Measurements from ENCODE around the gene DISP2. TPM values are rescaled to one million over a fixed set of nuclear protein-coding genes. Genes with fewer than 3 reads are reported as not detected.

Gene DISP2
- total RNA-seq, 1 donor from 2014 or later = 3.2 TPM

DNA sequence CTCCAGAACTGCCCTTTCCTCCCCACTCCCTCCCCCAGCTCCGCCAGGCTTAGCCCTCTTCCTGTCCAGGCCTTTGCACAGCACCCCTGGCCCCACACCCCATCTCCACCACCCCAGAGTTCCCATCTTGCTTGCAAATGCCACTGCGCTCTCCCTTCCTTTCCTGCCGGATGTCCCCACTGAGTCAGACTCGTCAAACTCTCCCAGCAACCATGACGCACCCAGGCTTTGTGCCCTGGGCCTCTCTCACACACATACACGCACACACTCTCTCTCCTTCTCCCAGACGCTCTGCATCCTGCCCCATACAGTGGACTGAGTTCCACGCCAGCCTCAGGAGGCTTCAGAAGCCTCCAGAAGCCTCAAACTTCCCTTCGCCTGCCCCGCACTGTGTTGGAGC is 14.5 kb upstream of the DISP2 start:
- TF ChIP-seq, protein P1, sequence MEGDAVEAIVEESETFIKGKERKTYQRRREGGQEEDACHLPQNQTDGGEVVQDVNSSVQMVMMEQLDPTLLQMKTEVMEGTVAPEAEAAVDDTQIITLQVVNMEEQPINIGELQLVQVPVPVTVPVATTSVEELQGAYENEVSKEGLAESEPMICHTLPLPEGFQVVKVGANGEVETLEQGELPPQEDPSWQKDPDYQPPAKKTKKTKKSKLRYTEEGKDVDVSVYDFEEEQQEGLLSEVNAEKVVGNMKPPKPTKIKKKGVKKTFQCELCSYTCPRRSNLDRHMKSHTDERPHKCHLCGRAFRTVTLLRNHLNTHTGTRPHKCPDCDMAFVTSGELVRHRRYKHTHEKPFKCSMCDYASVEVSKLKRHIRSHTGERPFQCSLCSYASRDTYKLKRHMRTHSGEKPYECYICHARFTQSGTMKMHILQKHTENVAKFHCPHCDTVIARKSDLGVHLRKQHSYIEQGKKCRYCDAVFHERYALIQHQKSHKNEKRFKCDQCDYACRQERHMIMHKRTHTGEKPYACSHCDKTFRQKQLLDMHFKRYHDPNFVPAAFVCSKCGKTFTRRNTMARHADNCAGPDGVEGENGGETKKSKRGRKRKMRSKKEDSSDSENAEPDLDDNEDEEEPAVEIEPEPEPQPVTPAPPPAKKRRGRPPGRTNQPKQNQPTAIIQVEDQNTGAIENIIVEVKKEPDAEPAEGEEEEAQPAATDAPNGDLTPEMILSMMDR (IDR thresholded peaks at IDR 0.05; ENCODE audit: insufficient read depth, low read length, poor library complexity, severe bottlenecking) = no peak
- no peak for DNase-seq (ENCODE audit: low read depth)
- Histone ChIP-seq H3K27me3 (ENCODE audit: control insufficient read depth, insufficient read depth, low read length) (no peaks in the 10 kb centered on the region), H3K4me3 (ENCODE audit: low read depth, low read length) (no peak overlapping the region), H3K36me3 (ENCODE audit: control insufficient read depth, insufficient read depth, low read length) (no peaks in the 10 kb centered on the region)

DNA sequence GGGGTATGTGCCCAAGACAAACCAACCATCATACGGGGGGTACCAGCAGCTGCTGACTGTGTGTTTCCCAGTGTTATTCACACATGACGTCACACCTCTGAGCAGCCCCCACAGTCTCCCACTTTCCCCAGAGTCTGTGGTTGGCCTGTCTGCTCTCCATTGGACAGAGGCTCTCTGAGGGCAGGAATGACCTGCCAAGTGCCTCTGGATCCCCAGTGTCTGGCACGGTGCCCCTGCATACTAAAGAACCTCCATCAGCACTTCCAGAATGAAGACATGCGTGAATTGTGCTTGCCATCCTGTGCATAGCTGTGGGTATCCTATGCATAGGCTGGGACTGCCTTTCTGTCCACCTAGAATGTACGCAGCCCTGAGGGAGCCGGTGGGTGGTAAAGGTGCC is 13.8 kb upstream of the DISP2 start:
- H3K4me3 ChIP-seq (ENCODE audit: low read depth, low read length) = no peak overlapping the region

DNA sequence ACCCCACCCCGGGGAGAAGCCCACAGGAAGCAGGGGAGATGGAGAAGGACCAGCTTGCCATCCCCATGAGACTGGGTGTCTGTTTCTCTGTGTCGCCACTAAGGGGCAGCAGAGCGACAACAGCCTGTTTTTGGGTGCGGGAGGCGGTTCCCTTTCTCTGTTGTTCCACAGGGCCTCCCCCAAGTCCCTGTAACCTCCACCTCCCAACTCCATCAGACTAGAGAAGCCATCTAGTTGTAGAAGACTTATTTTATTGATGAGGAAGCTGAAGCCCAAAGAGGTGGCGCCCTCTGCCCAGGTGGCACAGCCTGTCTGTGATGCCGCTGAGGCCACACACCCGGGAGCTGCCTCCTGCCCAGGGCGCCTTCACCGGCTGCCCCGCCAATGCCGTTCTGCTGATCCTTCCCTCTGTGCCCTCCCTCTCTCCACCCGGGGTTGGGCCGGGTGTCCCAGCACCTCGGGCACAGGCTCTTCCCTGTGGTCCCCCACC is 13.3 kb upstream of the DISP2 start:
- TF ChIP-seq, protein P1 (IDR thresholded peaks at IDR 0.05; ENCODE audit: insufficient read depth, low read length, poor library complexity, severe bottlenecking) = peak; percentile 78
- DNase-seq (ENCODE audit: low read depth) = no peak

More for the DNA sequence above, 13.8 kb upstream of the DISP2 start:
- Histone ChIP-seq H3K27me3 (ENCODE audit: control insufficient read depth, insufficient read depth, low read length) (no peaks in the 10 kb centered on the region), H3K36me3 (ENCODE audit: control insufficient read depth, insufficient read depth, low read length) (no peaks in the 10 kb centered on the region)
- TF ChIP-seq, protein P1 (IDR thresholded peaks at IDR 0.05; ENCODE audit: insufficient read depth, low read length, poor library complexity, severe bottlenecking) = no peak
- no peak for DNase-seq (ENCODE audit: low read depth)

DNA sequence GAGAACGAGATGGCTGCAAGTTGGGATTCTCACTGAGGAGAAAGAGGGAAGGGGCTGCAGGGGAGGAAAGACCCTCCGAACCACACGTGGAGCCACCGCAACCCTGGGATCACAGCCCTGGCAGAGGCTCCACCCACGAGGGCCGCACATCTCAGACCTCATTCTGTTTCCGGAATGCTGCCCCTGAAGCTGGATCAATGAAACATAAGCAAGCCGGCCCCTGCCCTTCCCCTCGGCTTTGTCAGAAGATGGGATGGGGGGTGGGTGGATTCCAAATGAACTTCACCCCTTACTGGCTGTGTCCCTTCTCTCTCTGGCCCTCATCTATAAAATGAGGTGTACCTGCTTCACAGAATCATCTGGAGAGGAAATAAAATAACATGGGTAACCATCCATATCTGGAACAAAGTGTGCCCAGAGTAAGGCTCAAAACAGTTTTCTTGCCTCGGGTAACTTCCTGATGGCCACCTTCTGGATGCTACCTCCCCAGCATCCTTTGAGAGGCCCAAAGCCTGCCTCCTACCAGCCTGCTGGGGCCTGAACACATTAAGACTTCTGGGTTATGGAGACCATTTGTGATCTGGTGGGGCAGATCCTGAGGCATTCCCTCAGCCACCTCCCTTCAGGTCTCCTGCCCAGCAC is 12.7 kb upstream of the DISP2 start:
- Histone ChIP-seq H3K4me3 (ENCODE audit: low read depth, low read length) (no peak overlapping the region), H3K27me3 (ENCODE audit: control insufficient read depth, insufficient read depth, low read length) (no peaks in the 10 kb centered on the region), H3K36me3 (ENCODE audit: control insufficient read depth, insufficient read depth, low read length) (no peaks in the 10 kb centered on the region)
- TF ChIP-seq, protein P1 (IDR thresholded peaks at IDR 0.05; ENCODE audit: insufficient read depth, low read length, poor library complexity, severe bottlenecking) = no peak
- DNase-seq (ENCODE audit: low read depth) = no peak

More for the DNA sequence above, 13.3 kb upstream of the DISP2 start:
- H3K27me3 ChIP-seq (ENCODE audit: control insufficient read depth, insufficient read depth, low read length) = no peaks in the 10 kb centered on the region
- no peak overlapping the region for H3K4me3 ChIP-seq (ENCODE audit: low read depth, low read length)
- no peaks in the 10 kb centered on the region for H3K36me3 ChIP-seq (ENCODE audit: control insufficient read depth, insufficient read depth, low read length)

DNA sequence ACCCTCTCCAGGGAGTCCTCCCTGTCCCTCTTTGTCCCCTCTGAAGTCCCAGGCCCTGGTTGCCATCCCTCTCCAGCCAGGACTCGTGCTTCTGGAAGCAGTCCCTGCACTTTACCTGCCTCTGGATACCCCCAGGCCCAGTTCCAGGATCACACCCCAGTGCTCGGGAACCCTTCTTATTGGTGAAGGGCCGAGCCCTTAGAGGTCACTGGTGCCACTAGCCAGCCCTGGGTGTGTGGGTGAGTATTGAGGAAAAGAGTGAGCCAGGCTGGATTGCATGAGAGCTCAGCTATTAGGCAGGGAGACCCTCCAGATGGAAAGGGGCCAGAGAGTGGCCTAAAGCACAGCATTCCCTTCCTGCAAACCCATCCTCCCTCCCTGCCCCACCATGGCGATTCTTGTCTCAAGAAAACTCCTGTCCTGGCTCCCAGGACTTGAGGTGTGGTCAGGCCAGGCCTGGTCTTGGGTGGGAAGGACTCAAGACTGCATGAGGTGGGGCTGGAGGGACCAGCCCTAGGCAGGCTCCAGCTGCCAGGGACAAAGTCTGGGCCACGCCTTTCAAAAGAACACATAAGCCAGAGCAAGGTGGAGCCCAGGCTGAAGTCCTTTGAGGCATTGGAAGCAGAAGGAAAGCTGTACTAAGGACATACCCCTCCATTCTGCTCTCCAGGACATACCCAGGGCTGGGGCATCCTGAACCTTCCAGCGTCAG is 12.0 kb upstream of the DISP2 start:
- DNase-seq (ENCODE audit: low read depth) = no peak
- Histone ChIP-seq H3K4me3 (ENCODE audit: low read depth, low read length) (no peak overlapping the region), H3K27me3 (ENCODE audit: control insufficient read depth, insufficient read depth, low read length) (no peaks in the 10 kb centered on the region), H3K36me3 (ENCODE audit: control insufficient read depth, insufficient read depth, low read length) (no peaks in the 10 kb centered on the region)
- TF ChIP-seq, protein P1 (IDR thresholded peaks at IDR 0.05; ENCODE audit: insufficient read depth, low read length, poor library complexity, severe bottlenecking) = no peak

Measured in kidney epithelial cell (primary cell).